ENCODE data around the gene IFT20. TPM values are rescaled to one million over a fixed set of nuclear protein-coding genes. Genes with fewer than 3 reads are reported as not detected.

Gene IFT20
- total RNA-seq: 31.3 TPM
- long read RNA-seq, transcript IFT20-203 (5 exons, 825 nt): major isoform, 8 of 35 reads
- long read RNA-seq, transcript IFT20-214 (6 exons, 1,071 nt): minor isoform, 7 of 35 reads
- long read RNA-seq, partial matches to known transcripts: 8 of 35 reads
- long read RNA-seq, other reads (novel, unspliced or antisense): 2 of 35 reads

DNA sequence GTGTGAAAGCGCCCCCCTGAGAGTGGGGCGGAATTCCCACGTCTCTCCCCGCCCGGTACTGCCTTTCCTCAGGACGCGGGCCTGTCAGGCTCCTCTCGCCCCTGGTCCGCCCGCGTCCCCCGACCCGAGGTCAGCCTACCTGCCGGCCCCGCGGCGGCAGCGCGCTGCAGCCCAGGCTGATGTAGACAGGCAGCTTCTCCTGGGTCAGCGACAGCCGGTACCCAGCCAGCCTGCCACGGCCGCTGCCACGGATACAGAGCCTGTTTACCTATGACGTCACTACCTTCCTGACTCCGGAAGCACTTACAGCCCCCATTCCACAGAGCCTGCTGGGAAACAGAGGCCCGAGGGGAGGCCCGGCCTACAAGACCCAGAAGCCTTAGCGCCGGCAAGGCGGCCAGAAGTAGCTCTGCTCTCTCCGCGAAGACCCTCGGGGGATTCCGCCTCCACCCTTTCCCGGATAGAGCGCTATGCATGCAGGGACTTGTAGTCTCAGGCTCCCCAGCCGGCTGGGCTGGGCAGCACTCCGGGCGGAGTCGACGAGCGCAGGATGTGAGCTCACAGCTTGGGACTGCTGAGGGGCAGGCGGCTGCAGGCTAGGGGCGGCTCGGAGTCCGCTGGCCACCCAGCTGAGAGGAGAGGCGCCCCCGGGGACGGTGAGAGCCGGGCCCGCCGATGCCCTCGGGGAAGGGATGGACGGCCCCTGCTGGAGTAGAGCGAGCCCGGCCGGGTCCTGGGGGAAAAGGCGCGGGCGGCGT, at the start of gene IFT20, which contains the start of gene TNFAIP1:
Gene IFT20 (minus strand): TSS at position 272 of the 758 bp plus-strand sequence. CDS start 3,487 bp downstream, outside the sequence.
Gene TNFAIP1 (plus strand): TSS at position 561 of the 758 bp plus-strand sequence. CDS start 3,761 bp downstream, outside the sequence.
- DNase-seq (ENCODE audit: low spot score): peak; percentile 99

- DNase-seq (ENCODE audit: low spot score): no peak
Observed at GRCh38 chr17:28385037-28385400, 49.7 kb upstream of the IFT20 start.

- DNase-seq (ENCODE audit: low spot score): no peak
Observed at GRCh38 chr17:28384281-28385036, 49.2 kb upstream of the IFT20 start.

- DNase-seq (ENCODE audit: low spot score): no peak
Observed at GRCh38 chr17:28381141-28381825, 46.0 kb upstream of the IFT20 start.

- no peak for DNase-seq (ENCODE audit: low spot score)
Observed at GRCh38 chr17:28379814-28380801, 44.8 kb upstream of the IFT20 start.

GRCh38 chr17:28372945-28373274, 37.6 kb upstream of the IFT20 start:
- no peak for DNase-seq (ENCODE audit: low spot score)

- DNase-seq (ENCODE audit: low spot score): no peak
Observed at GRCh38 chr17:28372203-28372944, 37.1 kb upstream of the IFT20 start.

DNA sequence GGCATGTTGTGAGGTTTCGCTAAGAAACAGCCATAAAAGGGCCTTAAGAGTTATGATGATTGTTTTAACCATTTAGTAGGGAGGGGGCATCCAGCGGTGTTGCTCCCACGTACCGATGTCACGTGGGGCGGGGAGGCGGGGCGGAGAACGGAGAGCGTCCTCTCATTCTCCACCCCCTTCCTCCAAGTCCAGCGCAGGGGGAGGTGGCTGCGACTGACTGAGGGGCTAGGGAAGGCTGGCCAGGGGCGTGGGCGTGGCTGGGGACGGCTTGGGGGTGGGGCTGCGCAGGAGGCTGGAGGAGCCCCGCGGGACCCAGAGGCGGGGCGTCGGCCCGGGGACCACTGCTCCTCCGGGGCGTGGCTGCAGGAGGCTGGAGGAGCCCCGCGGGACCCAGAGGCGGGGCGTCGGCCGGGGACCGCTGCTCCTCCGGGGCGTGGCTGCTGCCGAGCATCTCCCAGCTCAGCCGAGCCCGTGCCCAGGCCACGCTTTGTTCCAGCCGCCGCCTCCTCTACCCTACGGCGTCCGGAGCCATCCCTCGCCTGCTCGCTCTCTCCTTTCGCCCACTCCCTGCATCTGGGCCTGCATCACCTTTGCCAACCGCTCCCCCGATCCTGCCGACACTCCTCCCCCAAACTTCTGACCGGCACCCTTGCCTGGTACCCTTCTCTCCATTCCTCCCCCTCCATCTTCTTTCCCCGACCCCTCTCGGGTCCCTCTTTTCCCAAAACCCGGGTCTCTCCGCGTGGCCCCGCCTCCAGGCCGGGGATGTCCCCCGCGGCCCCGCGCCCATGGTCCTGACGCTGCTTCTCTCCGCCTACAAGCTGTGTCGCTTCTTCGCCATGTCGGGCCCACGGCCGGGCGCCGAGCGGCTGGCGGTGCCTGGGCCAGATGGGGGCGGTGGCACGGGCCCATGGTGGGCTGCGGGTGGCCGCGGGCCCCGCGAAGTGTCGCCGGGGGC, 36.3 kb upstream of the IFT20 start, which contains the start of gene SARM1:
Gene SARM1 (plus strand): TSS at position 450 of the 958 bp plus-strand sequence. CDS start 339 bp downstream, at position 789.
- no peak for DNase-seq (ENCODE audit: low spot score)

GRCh38 chr17:28370744-28371103, 35.5 kb upstream of the IFT20 start:
- DNase-seq (ENCODE audit: low spot score): no peak

- DNase-seq (ENCODE audit: low spot score): no peak
Observed at GRCh38 chr17:28370035-28370743, 34.9 kb upstream of the IFT20 start, which contains the start of gene VTN. Gene VTN (minus strand): TSS chr17:28370307. CDS start chr17:28370203, 104 bp downstream.

DNA sequence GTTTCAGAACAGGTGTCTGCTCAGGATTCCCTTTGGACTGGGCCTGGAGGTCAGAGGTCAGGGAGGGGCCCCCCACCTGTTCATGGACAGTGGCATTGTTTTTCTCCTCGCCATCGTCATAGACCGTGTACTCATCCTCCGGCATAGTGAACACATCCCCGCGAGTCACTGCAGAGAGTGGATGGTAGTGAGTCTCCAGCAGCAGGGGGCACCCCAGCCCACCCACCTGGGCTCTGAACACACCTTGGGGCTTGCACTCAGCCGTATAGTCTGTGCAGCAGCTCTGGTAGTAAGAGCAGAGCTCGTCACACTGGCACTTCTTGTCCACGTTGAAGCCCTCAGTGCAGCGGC, 34.4 kb upstream of the IFT20 start:
- DNase-seq (ENCODE audit: low spot score): no peak

DNA sequence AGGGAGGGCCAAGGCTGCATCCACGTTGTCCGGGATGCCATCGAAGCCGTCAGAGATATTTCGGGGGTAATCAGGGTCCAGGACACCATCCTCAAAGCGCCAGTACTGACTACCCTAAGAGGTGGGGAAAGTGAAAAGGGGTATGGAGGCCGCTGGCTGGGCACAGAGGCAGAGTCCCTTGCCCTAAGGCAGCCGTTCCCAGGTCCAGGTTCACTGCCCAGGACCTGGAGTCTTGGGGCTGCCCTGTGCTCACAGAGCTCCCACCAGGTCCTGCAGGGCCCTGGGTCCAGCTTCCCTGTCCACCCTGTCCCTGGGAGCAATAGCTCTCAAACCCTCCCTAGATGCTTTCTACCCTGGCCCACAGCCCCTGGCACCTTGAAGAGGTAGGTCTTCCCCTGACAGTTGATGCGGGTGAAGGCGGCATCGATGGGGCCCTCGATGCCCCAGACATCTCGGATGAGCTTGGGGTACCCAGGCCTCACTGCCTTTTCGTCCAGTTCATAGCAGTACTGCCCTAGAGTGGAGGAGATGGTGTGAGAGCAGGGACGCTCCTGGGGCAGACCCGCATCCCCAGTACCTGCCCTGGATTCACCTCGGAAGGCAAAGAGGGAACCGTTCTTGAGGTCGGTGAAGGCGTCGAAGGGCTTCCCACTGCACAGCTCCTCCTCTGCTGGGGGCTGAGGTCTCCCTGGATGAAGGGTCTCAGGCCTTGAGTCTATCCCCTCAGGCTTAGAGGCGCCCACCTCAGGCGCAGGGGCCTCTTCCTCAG, 33.8 kb upstream of the IFT20 start:
- DNase-seq (ENCODE audit: low spot score): no peak

DNA sequence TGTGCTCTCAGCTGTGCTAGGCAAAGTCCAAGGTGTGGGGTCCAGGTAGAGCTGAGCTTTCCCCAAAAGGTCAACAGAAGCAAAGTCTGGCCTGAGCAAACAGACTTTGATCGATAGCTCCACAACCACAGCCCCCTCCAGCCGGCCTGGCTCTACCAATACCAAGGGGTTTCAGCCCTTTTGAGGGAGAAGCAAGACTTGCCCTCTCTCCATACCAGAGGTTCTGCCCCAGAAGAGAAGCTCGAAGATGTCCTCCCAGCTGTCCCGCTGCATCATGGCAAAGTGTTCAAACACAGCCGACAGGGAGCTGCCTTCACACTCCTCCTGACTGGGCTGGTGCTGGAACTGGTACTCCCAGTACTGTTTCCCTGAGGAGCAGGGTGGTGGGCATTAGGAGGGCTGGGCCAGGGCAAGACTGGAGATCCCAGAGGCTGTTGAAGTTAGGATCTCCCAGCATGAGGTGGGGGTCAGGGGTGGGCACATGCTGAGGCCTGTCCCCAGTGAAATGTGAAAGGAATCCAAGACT, 33.1 kb upstream of the IFT20 start:
- DNase-seq (ENCODE audit: low spot score): no peak

DNA sequence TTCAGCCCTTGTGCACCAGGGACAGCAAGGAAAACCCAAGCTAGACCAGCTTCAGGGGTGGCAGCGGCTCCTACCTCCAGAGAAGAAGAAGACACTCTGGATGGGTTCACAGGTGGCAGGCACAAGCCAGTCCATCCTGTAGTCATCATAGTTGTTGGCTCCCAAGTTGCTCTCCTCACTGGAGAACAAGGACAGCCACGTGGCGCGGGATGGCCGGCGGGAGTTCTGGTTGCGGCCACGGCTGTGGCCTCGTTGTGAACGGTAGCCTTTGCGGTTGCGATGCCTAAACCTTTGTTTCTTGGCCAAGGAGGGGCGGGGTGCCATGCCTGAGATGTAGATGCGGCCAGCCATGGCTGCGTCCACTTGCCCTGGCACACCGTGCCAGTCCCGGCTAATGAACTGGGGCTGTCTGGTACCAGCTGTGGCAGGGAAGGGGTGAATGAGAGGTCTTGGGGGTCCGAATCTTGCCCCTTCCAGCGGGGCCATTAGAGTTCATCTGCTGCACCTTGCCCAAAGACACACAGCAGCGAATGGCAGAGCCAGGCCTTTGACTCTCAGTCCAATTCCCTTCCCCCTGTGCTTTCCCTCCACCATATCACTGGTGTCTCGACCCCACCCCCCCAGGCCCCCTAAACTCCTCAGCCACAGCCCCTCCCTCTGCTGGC, 32.5 kb upstream of the IFT20 start:
- DNase-seq (ENCODE audit: low spot score): no peak

- DNase-seq (ENCODE audit: low spot score): no peak
Observed at GRCh38 chr17:28366605-28367004, 31.3 kb upstream of the IFT20 start.

- no peak for DNase-seq (ENCODE audit: low spot score)
Observed at GRCh38 chr17:28365487-28365886, 30.2 kb upstream of the IFT20 start.

Measured in mesenteric fat pad (tissue), 1 donor.